K562 (cell line): Measurements from ENCODE around the gene MALSU1. TPM values are rescaled to one million over a fixed set of nuclear protein-coding genes. Genes with fewer than 3 reads are reported as not detected.
A peak's percentile ranks its signal among the peaks of the same experiment; 100 is the strongest.

ENCODE experiments used
- CEBPZ ChIP-seq: fragments of 150-350 bp; IDR thresholded peaks from 2 replicates; pipeline ENCODE4 v1.6.1; 2014; ENCODE audit warnings: low read depth, mild to moderate bottlenecking, low read length, borderline replicate concordance
- E2F1 ChIP-seq: sonication (generic); formaldehyde crosslinking; IDR thresholded peaks from 2 replicates; pipeline ENCODE4 v1.8.1; 2023; ENCODE audit warnings: mild to moderate bottlenecking, missing genetic modification reagents, moderate library complexity
- E2F8 ChIP-seq: fragments of 450-650 bp; IDR thresholded peaks from 2 replicates; pipeline ENCODE4 v1.7.1; 2018; ENCODE audit warnings: mild to moderate bottlenecking, low read depth; ENCODE audit not compliant: partially characterized antibody
- EHMT2 ChIP-seq: fragments of 450-650 bp; IDR thresholded peaks from 2 replicates; pipeline ENCODE4 v1.6.1; 2018; ENCODE audit warnings: antibody characterized with exemption
- GTF3C2 ChIP-seq: IDR thresholded peaks from 3 replicates; pipeline ENCODE4 v1.6.1; 2011; ENCODE audit warnings: borderline replicate concordance, mild to moderate bottlenecking, moderate library complexity; ENCODE audit not compliant: insufficient read length; ENCODE audit errors: extremely low read depth
- LEF1 ChIP-seq: fragments of 450-650 bp; IDR thresholded peaks from 2 replicates; pipeline ENCODE4 v1.6.1; 2016; ENCODE audit warnings: mild to moderate bottlenecking
- MIER1 ChIP-seq: fragments of 450-650 bp; IDR thresholded peaks from 2 replicates; pipeline ENCODE4 v1.6.1; 2016; ENCODE audit warnings: antibody characterized with exemption, mild to moderate bottlenecking, low read depth
- NCOR1 ChIP-seq: fragments of 450-650 bp; IDR thresholded peaks from 2 replicates; pipeline ENCODE4 v1.6.1; 2016; ENCODE audit warnings: mild to moderate bottlenecking, moderate library complexity
- NFE2 ChIP-seq: IDR thresholded peaks from 2 replicates; pipeline ENCODE4 v1.6.1; 2014; ENCODE audit warnings: antibody characterized with exemption, low read depth
- NR0B1 ChIP-seq: fragments of 450-650 bp; IDR thresholded peaks from one replicate; pipeline ENCODE4 v1.6.1; 2018; ENCODE audit warnings: mild to moderate bottlenecking, moderate library complexity; ENCODE audit not compliant: partially characterized antibody
- TEAD2 ChIP-seq: fragments of 450-650 bp; IDR thresholded peaks from 2 replicates; pipeline ENCODE4 v1.6.1; 2016; ENCODE audit warnings: missing genetic modification characterization, control low read depth, missing compliant biosample characterization
- TRIM28 ChIP-seq: fragments of 450-650 bp; IDR thresholded peaks from 2 replicates; pipeline ENCODE4 v1.6.1; 2017
- YY1 ChIP-seq, 3 experiments: IDR thresholded peaks; 2 replicates each; pipeline ENCODE4 v1.6.1; 2011; ENCODE audit warnings: low read length in 2 of 3, mild to moderate bottlenecking in 2 of 3, moderate library complexity in 2 of 3, borderline replicate concordance in 1 of 3, control low read depth in 1 of 3, low read depth in 1 of 3; ENCODE audit not compliant: insufficient read depth in 3 of 3, insufficient replicate concordance in 2 of 3, control insufficient read depth in 1 of 3, insufficient read length in 1 of 3; ENCODE audit errors: extremely low read depth in 1 of 3
- ZBED1 ChIP-seq: IDR thresholded peaks from 2 replicates; pipeline ENCODE4 v1.6.1; 2014
- ZNF589 ChIP-seq: fragments of 200-800 bp; sonication (Bioruptor generic); IDR thresholded peaks from 2 replicates; pipeline ENCODE4 v1.6.1; 2016; ENCODE audit warnings: low read depth, missing genetic modification characterization, missing compliant biosample characterization
- ZNF695 ChIP-seq: fragments of 450-650 bp; formaldehyde crosslinking; IDR thresholded peaks from 2 replicates; pipeline ENCODE4 v1.4.0; 2020; ENCODE audit warnings: mild to moderate bottlenecking, moderate library complexity
- ZNF79 ChIP-seq: fragments of 250-450 bp; sonication (Bioruptor Pico); IDR thresholded peaks from 2 replicates; pipeline ENCODE4 v1.4.0; 2020; ENCODE audit warnings: low read depth, mild to moderate bottlenecking, moderate library complexity
- polyA plus RNA-seq, 8 experiments: library from polyadenylated mRNA; depleted of rRNA in 4 of 8; stranded (reverse) in 5 of 8; unstranded in 3 of 8; fragments of >200 nt; fragmentation: Nextera tagmentation in 2 of 8; fragmentation: Illumina TruSeq in 1 of 8; extraction: Ambion mirVana in 2 of 8; extraction: Trizol in 1 of 8; gene quantifications; 2 replicates each; pipeline versions ENCODE4 v1.2.1 to v1.2.3, GENCODE V29; 2011 to 2014; ENCODE audit warnings: inconsistent platforms in 1 of 8, missing spikeins in 1 of 8
- total RNA-seq, 7 experiments: library from RNA; depleted of rRNA in 6 of 7; stranded (reverse); fragments of >200 nt in 6 of 7; fragmentation: Illumina TruSeq in 2 of 7; extraction: Trizol in 2 of 7; gene quantifications; 2 replicates each; pipeline versions ENCODE4 v1.2.1 to v1.2.3, GENCODE V29; 2011 to 2021; ENCODE audit warnings: low replicate concordance in 1 of 7

The MALSU1 gene
- total and polyA plus RNA-seq, 9 of the 15 experiments (the other 6 are each of a cell fraction or from before 2014, with no cell fraction given) = 12.3 to 308 (median 81.2) TPM

- TF ChIP-seq E2F8 (no peak), GTF3C2 (no peak), LEF1 (no peak), NCOR1 (peak; percentile 84), ZNF695 (CRISPR knock-in tag) (no peak), ZBED1 (no peak), TEAD2 (tag) (no peak), ZNF589 (CRISPR knock-in tag) (no peak), NFE2 (peak; percentile 99), TRIM28 (no peak), ZNF79 (no peak), YY1 (IDR thresholded peaks at IDR 0.05; ENCODE audit: borderline replicate concordance in 1 of 3, control insufficient read depth in 1 of 3, extremely low read depth in 1 of 3, insufficient read depth in 3 of 3, insufficient read length in 1 of 3, insufficient replicate concordance in 2 of 3, low read depth in 1 of 3, low read length in 2 of 3) (no peak), NR0B1 (no peak), CEBPZ (no peak), EHMT2 (no peak), E2F1 (CRISPR knock-in tag) (no peak), MIER1 (no peak)
Measured at GRCh38 chr7:23273141-23273599, 26.0 kb upstream of the MALSU1 start (continued).
